K562 (cell line): Measurements from ENCODE around the gene NLK. TPM values are rescaled to one million over a fixed set of nuclear protein-coding genes. Genes with fewer than 3 reads are reported as not detected.

Source experiments
- ATAC-seq: fragments of 200-7000 bp; cut with Tn5 transposase; 3 replicates; pipeline ENCODE4 v1.9.1; 2020; ENCODE audit warnings: moderate library complexity
- BruUV-seq: library from RNA; stranded (reverse); fragments of 400-500 nt; replicated peaks from 2 replicates; lab custom pipeline; 2021; lab: Mats Ljungman, UMichigan
- CTCF ChIA-PET: fragments of 300-600 bp; formaldehyde crosslinking; extraction: SDS; loops from one replicate; lab custom pipeline; 2021; ENCODE audit warnings: low intra/inter-chr PET ratio; lab: Yijun Ruan, JAX
- POLR2A ChIA-PET: fragments of 300-600, 350-650 bp; sonication (Branson Sonifier 250); formaldehyde crosslinking; extraction: SDS; loops from one replicate; lab custom pipeline; 2021; ENCODE audit warnings: antibody characterized with exemption, inconsistent platforms; lab: Yijun Ruan, JAX
- DNase-seq, 4 experiments: peaks; one replicate each; pipeline versions ENCODE4 v3.0.0 to v3.0.0-alpha.2; 2011 to 2018; ENCODE audit warnings: low spot score in 3 of 4, mixed read lengths in 3 of 4; ENCODE audit errors: extremely low read depth in 1 of 4
- FAIRE-seq: peaks from 2 replicates; lab custom pipeline; 2011; peaks lifted over from hg19 to GRCh38; lab: Jason Lieb, UNC
- H2AFZ ChIP-seq: 2 replicates; pipeline ENCODE4 v1.6.0; 2011; ENCODE audit warnings: low read depth, low read length, control low read depth, inconsistent platforms
- H3K27ac ChIP-seq: fragments of 200-600 bp; 3 replicates; pipeline ENCODE4 v1.8.0; 2011; ENCODE audit warnings: low read depth, mild to moderate bottlenecking, control low read depth, inconsistent platforms, low read length, moderate library complexity, mixed read lengths; ENCODE audit errors: extremely low read depth
- H3K27me3 ChIP-seq, 2 experiments: fragments of 300-600 bp in 1 of 2; 2 replicates in 1 of 2; 3 replicates in 1 of 2; pipeline versions ENCODE4 v1.6.0 to v1.8.0; 2011; ENCODE audit warnings: inconsistent platforms in 2 of 2, low read length in 2 of 2, mild to moderate bottlenecking in 1 of 2, mixed read lengths in 1 of 2, moderate library complexity in 1 of 2; ENCODE audit not compliant: control insufficient read depth in 2 of 2, insufficient read depth in 2 of 2
- H3K36me3 ChIP-seq: fragments of 300-600 bp; 3 replicates; pipeline ENCODE4 v1.8.0; 2011; ENCODE audit warnings: mild to moderate bottlenecking, low read length, inconsistent platforms; ENCODE audit not compliant: control insufficient read depth, insufficient read depth
- H3K4me1 ChIP-seq, 2 experiments: fragments of 200-600 bp in 1 of 2; replicated peaks in 1 of 2; 2 replicates in 1 of 2; 3 replicates in 1 of 2; pipeline versions ENCODE4 v1.5.1 to v1.8.0; 2011; ENCODE audit warnings: inconsistent platforms in 2 of 2, low read length in 2 of 2, mild to moderate bottlenecking in 1 of 2, mixed read lengths in 1 of 2, moderate library complexity in 1 of 2; ENCODE audit not compliant: control insufficient read depth in 2 of 2, insufficient read depth in 2 of 2
- H3K4me2 ChIP-seq: 2 replicates; pipeline ENCODE4 v1.6.1; 2011; ENCODE audit warnings: low read length, control low read depth, inconsistent platforms, mixed read lengths; ENCODE audit not compliant: insufficient read depth
- H3K4me3 ChIP-seq: fragments of 200-600 bp; sonication (generic), shearing (Covaris generic); 2 replicates; pipeline ENCODE4 v1.5.1; 2016; ENCODE audit warnings: control low read depth, inconsistent platforms
- H3K79me2 ChIP-seq: fragments of 200-600 bp; 3 replicates; pipeline ENCODE4 v1.8.0; 2011; ENCODE audit warnings: low read length, inconsistent platforms; ENCODE audit not compliant: control insufficient read depth, insufficient read depth
- H3K9ac ChIP-seq, 2 experiments: 2 replicates each; pipeline versions ENCODE4 v1.6.0 to v1.6.1; 2011; ENCODE audit warnings: low read depth in 2 of 2, low read length in 2 of 2, control low read depth in 1 of 2, inconsistent platforms in 1 of 2, mild to moderate bottlenecking in 1 of 2, mixed read lengths in 1 of 2; ENCODE audit not compliant: insufficient read depth in 1 of 2
- H3K9me1 ChIP-seq: one replicate; pipeline ENCODE4 v1.6.0; 2011; ENCODE audit warnings: inconsistent platforms, mild to moderate bottlenecking, low read length, moderate library complexity; ENCODE audit not compliant: control insufficient read depth, insufficient read depth
- H3K9me3 ChIP-seq: replicated peaks from 2 replicates; pipeline ENCODE4 v1.5.1; 2011; ENCODE audit warnings: low read depth, low read length, inconsistent platforms; ENCODE audit not compliant: control insufficient read depth, insufficient read depth
- H4K20me1 ChIP-seq: replicated peaks from 2 replicates; pipeline ENCODE4 v1.6.1; 2011; ENCODE audit warnings: low read length, inconsistent platforms, mixed read lengths; ENCODE audit not compliant: control insufficient read depth, insufficient read depth
- CTCF ChIP-seq, 3 experiments: IDR thresholded peaks in 2 of 3; conservative IDR thresholded peaks in 1 of 3; 2 replicates each; pipeline ENCODE4 v1.5.1; 2011 to 2012; ENCODE audit warnings: low read length in 3 of 3, mild to moderate bottlenecking in 3 of 3, control low read depth in 2 of 3, improper control_type of control experiment in 1 of 3, inconsistent platforms in 1 of 3, low read depth in 1 of 3, mixed read lengths in 1 of 3, moderate library complexity in 1 of 3; ENCODE audit not compliant: insufficient read depth in 2 of 3
- HIVEP1 ChIP-seq: fragments of 250-450 bp; sonication (Bioruptor Pico); IDR thresholded peaks from 2 replicates; pipeline ENCODE4 v1.4.0; 2020; ENCODE audit warnings: mild to moderate bottlenecking
- TRIM28 ChIP-seq: fragments of 450-650 bp; IDR thresholded peaks from 2 replicates; pipeline ENCODE4 v1.6.1; 2017
- TSC22D4 ChIP-seq: fragments of 450-650 bp; IDR thresholded peaks from 2 replicates; pipeline ENCODE4 v1.6.1; 2016; ENCODE audit warnings: missing genetic modification characterization, missing biosample characterization, control low read depth
- ZFP36 ChIP-seq: fragments of 150-350 bp; IDR thresholded peaks from 2 replicates; pipeline ENCODE4 v1.6.1; 2018; ENCODE audit warnings: low read length, low read depth; ENCODE audit not compliant: partially characterized antibody
- ZNF717 ChIP-seq: fragments of 250-450 bp; sonication (Bioruptor Pico); IDR thresholded peaks from 2 replicates; pipeline ENCODE4 v1.5.0; 2021
- WGBS: fragments of 100-300 bp; shearing (Covaris generic); methylation state at CpG from one replicate; pipeline ENCODE4 v1.1.6; 2016; ENCODE audit warnings: low coverage, mixed read lengths; ENCODE audit not compliant: insufficient coverage; ENCODE audit errors: missing lambda C conversion rate; 5-methylcytosine and 5-hydroxymethylcytosine counted together
- in situ Hi-C: fragments of 300-500 bp; cut with MboI; formaldehyde crosslinking; loops from 4 replicates; pipeline ENCODE4 v1.15.0; 2018; ENCODE audit warnings: inconsistent platforms, mixed read lengths
- intact Hi-C: fragments of 100-400 bp; cut with micrococcal nuclease; formaldehyde crosslinking; loops from 2 replicates; pipeline ENCODE4 v1.14.2; 2022
- polyA plus RNA-seq, 8 experiments: library from polyadenylated mRNA; depleted of rRNA in 4 of 8; stranded (reverse) in 5 of 8; unstranded in 3 of 8; fragments of >200 nt; fragmentation: Nextera tagmentation in 2 of 8; fragmentation: Illumina TruSeq in 1 of 8; extraction: Ambion mirVana in 2 of 8; extraction: Trizol in 1 of 8; gene quantifications; 2 replicates each; pipeline versions ENCODE4 v1.2.1 to v1.2.3, GENCODE V29; 2011 to 2014; ENCODE audit warnings: inconsistent platforms in 1 of 8, missing spikeins in 1 of 8
- total RNA-seq, 7 experiments: library from RNA; depleted of rRNA in 6 of 7; stranded (reverse); fragments of >200 nt in 6 of 7; fragmentation: Illumina TruSeq in 2 of 7; extraction: Trizol in 2 of 7; gene quantifications; 2 replicates each; pipeline versions ENCODE4 v1.2.1 to v1.2.3, GENCODE V29; 2011 to 2021; ENCODE audit warnings: low replicate concordance in 1 of 7

NLK gene
- total and polyA plus RNA-seq, 9 of the 15 experiments (the other 6 are each of a cell fraction or from before 2014, with no cell fraction given), result 10.9 to 59.6 (median 26.7) TPM

GRCh38 chr17:28228109-28228840, 185.8 kb downstream of the NLK start:
- no peaks in the 10 kb centered on the region for H3K9me3 ChIP-seq
- no peak overlapping the region for H3K9ac ChIP-seq
- intact Hi-C loops, result loop anchor here (10.0 kb wide), 1 partner anchor 53 kb away; no protein-coding TSS in a partner anchor
- peaks cover 11% of the 10 kb centered on the region for H4K20me1 ChIP-seq
- no peaks in the 10 kb centered on the region for H3K79me2 ChIP-seq
- H3K4me2 ChIP-seq, result no peak overlapping the region
- 61% methylated on average over 21 of the region's 22 CpGs for WGBS
- H2AFZ ChIP-seq, result no peak overlapping the region
- peaks cover 4% of the 10 kb centered on the region for H3K9me1 ChIP-seq
- H3K36me3 ChIP-seq, result no peaks in the 10 kb centered on the region
- no TSS peak for BruUV-seq
- FAIRE-seq, result no peak
- H3K27ac ChIP-seq, result no peak overlapping the region
- no peak overlapping the region for H3K4me3 ChIP-seq
- TF ChIP-seq HIVEP1 (CRISPR knock-in tag), result no peak
- TF ChIP-seq CTCF (IDR thresholded peaks at IDR 0.05 in 2 of 3, conservative IDR thresholded peaks at IDR 0.05 in 1 of 3; ENCODE audit: insufficient read depth in 2 of 3, low read depth in 1 of 3, low read length in 3 of 3), result 0 out of 6 replicates have a peak, but pooled peaks of 2 of the 3 experiments have one; percentile 1 to 21
- TF ChIP-seq ZNF717 (CRISPR knock-in tag), result no peak
- TF ChIP-seq ZFP36, result peak; percentile 54
- no peak for TF ChIP-seq TSC22D4 (tag)
- no peak for TF ChIP-seq TRIM28
- ChIA-PET CTCF (no interaction called here), POLR2A (interaction anchor here (0.5 kb wide), 1 partner anchor 12 kb away, joined by 3 read pairs; no protein-coding TSS in a partner anchor)
- no peaks in the 10 kb centered on the region; a peak in 1 of 5 replicates for H3K27me3 ChIP-seq
- peak; percentile 48 for ATAC-seq
- DNase-seq, result no peak
- in situ Hi-C loops, result no loop called here
- H3K4me1 ChIP-seq, result peaks cover 14 to 43% of the 10 kb centered on the region in 2 experiments; a peak in 4 of 5 replicates
